HCT116 (cell line): Measurements from ENCODE around the gene FAM210B. TPM values are rescaled to one million over a fixed set of nuclear protein-coding genes. Genes with fewer than 3 reads are reported as not detected.

Experiments used
- ATAC-seq: fragments of 200-7000 bp; cut with Tn5 transposase; 2 replicates; pipeline ENCODE4 v1.9.1; 2020; ENCODE audit warnings: mild to moderate bottlenecking, moderate library complexity
- BruUV-seq: library from RNA; stranded (reverse); fragments of 400-500 nt; replicated peaks from 2 replicates; lab custom pipeline; 2021; lab: Mats Ljungman, UMichigan
- CTCF ChIA-PET: fragments of 300-600 bp; sonication (Branson Sonifier 250); formaldehyde crosslinking; loops from one replicate; lab custom pipeline; 2021; ENCODE audit warnings: antibody characterized with exemption; lab: Charles Lee
- POLR2A ChIA-PET: fragments of 300-600, 350-600 bp; sonication (Branson Sonifier 250); formaldehyde crosslinking; loops from one replicate; lab custom pipeline; 2021; ENCODE audit warnings: antibody characterized with exemption; lab: Charles Lee
- RAD21 ChIA-PET, 2 experiments: fragments of 300-600 bp; sonication (Branson Sonifier 250); formaldehyde crosslinking; loops; one replicate each; lab custom pipeline; 2023; ENCODE audit warnings: low total read pairs in 2 of 2; ENCODE audit not compliant: uncharacterized antibody in 2 of 2, unreplicated experiment in 2 of 2, low non-redundant PET in 1 of 2; lab: Charles Lee
- DNase-seq: peaks from one replicate; pipeline ENCODE4 v3.0.0-alpha.2; 2010; ENCODE audit warnings: low read depth, low spot score
- H2AFZ ChIP-seq: fragments of 200-600 bp; shearing (Covaris generic), sonication (generic); 2 replicates; pipeline ENCODE4 v1.6.1; 2017; ENCODE audit warnings: low read depth, mixed run types, mixed read lengths, antibody characterized with exemption, low read length; ENCODE audit not compliant: poor library complexity, severe bottlenecking
- H3K27ac ChIP-seq: 2 replicates; pipeline ENCODE4 v1.5.1; 2012; ENCODE audit warnings: low read depth, low read length
- H3K27me3 ChIP-seq: fragments of 200-600 bp; sonication (generic); 2 replicates; pipeline ENCODE4 v1.6.1; 2016; ENCODE audit warnings: mixed run types, low read length, mixed read lengths; ENCODE audit not compliant: insufficient read depth
- H3K36me3 ChIP-seq, 2 experiments: fragments of 200-500 bp in 1 of 2; fragments of 200-600 bp in 1 of 2; sonication (Bioruptor generic) in 1 of 2; sonication (generic) in 1 of 2; 2 replicates each; pipeline versions ENCODE4 v1.5.1 to v1.6.1; 2014 to 2016; ENCODE audit warnings: low read length in 2 of 2, inconsistent platforms in 1 of 2, mixed read lengths in 1 of 2, mixed run types in 1 of 2; ENCODE audit not compliant: insufficient read depth in 2 of 2, control insufficient read depth in 1 of 2
- H3K4me1 ChIP-seq, 2 experiments: fragments of 200-600 bp in 1 of 2; sonication (generic) in 1 of 2; 2 replicates each; pipeline versions ENCODE4 v1.5.1 to v1.6.1; 2012 to 2017; ENCODE audit warnings: low read length in 2 of 2, inconsistent platforms in 1 of 2, mild to moderate bottlenecking in 1 of 2, mixed read lengths in 1 of 2, mixed run types in 1 of 2, moderate library complexity in 1 of 2; ENCODE audit not compliant: insufficient read depth in 2 of 2, control insufficient read depth in 1 of 2
- H3K4me2 ChIP-seq: fragments of 200-600 bp; sonication (generic); 2 replicates; pipeline ENCODE4 v1.6.1; 2017; ENCODE audit warnings: mixed run types, low read length, mixed read lengths
- H3K4me3 ChIP-seq, 2 experiments: fragments of 200-600 bp in 1 of 2; sonication (generic) in 1 of 2; replicated peaks in 1 of 2; 2 replicates each; pipeline ENCODE4 v1.5.1; 2011 to 2016; ENCODE audit warnings: low read length in 2 of 2, control low read depth in 1 of 2, low read depth in 1 of 2, mild to moderate bottlenecking in 1 of 2, mixed read lengths in 1 of 2, mixed run types in 1 of 2
- H3K79me2 ChIP-seq: fragments of 200-600 bp; sonication (generic); 2 replicates; pipeline ENCODE4 v1.6.1; 2017; ENCODE audit warnings: mild to moderate bottlenecking, mixed run types, low read length, moderate library complexity, mixed read lengths; ENCODE audit not compliant: insufficient read depth
- H3K9ac ChIP-seq: fragments of 200-600 bp; sonication (generic); 2 replicates; pipeline ENCODE4 v1.6.1; 2016; ENCODE audit warnings: low read length, mixed read lengths
- H3K9me2 ChIP-seq: fragments of 200-600 bp; sonication (generic), shearing (Covaris generic); 2 replicates; pipeline ENCODE4 v1.6.1; 2017; ENCODE audit warnings: mixed run types, mild to moderate bottlenecking, moderate library complexity; ENCODE audit not compliant: insufficient read depth
- H3K9me3 ChIP-seq, 2 experiments: fragments of 200-500 bp in 1 of 2; fragments of 200-600 bp in 1 of 2; sonication (Bioruptor generic) in 1 of 2; sonication (generic) in 1 of 2; 2 replicates each; pipeline ENCODE4 v1.6.1; 2014 to 2017; ENCODE audit warnings: low read length in 2 of 2, mixed read lengths in 2 of 2, inconsistent platforms in 1 of 2, low read depth in 1 of 2, mild to moderate bottlenecking in 1 of 2, mixed run types in 1 of 2, moderate library complexity in 1 of 2; ENCODE audit not compliant: control insufficient read depth in 1 of 2, insufficient read depth in 1 of 2
- H4K20me1 ChIP-seq: fragments of 200-600 bp; sonication (generic), shearing (Covaris generic); 2 replicates; pipeline ENCODE4 v1.6.1; 2017; ENCODE audit warnings: mixed run types, mild to moderate bottlenecking, moderate library complexity; ENCODE audit not compliant: insufficient read depth
- EGR1 ChIP-seq: IDR thresholded peaks from 2 replicates; pipeline ENCODE4 v1.6.1; 2012; ENCODE audit warnings: low read depth
- EZH2 ChIP-seq: fragments of 200-600 bp; sonication (generic); IDR thresholded peaks from 2 replicates; pipeline ENCODE4 v1.6.1; 2017; ENCODE audit warnings: antibody characterized with exemption, mixed run types
- MAX ChIP-seq: IDR thresholded peaks from 2 replicates; pipeline ENCODE4 v1.6.1; 2012
- POLR2A ChIP-seq: IDR thresholded peaks from 2 replicates; pipeline ENCODE4 v1.7.0; 2011; ENCODE audit warnings: borderline replicate concordance; ENCODE audit not compliant: insufficient read depth, insufficient read length; ENCODE audit errors: extremely low read depth
- POLR2AphosphoS5 ChIP-seq: IDR thresholded peaks from 2 replicates; pipeline ENCODE4 v1.6.1; 2011; ENCODE audit warnings: mild to moderate bottlenecking, low read depth, low read length, moderate library complexity
- SP1 ChIP-seq: IDR thresholded peaks from 2 replicates; pipeline ENCODE4 v1.6.1; 2012; ENCODE audit warnings: low read depth
- SRF ChIP-seq: IDR thresholded peaks from 2 replicates; pipeline ENCODE4 v1.6.1; 2012; ENCODE audit warnings: low read depth
- TCF7L2 ChIP-seq: IDR thresholded peaks from 2 replicates; pipeline ENCODE4 v1.7.0; 2011; ENCODE audit warnings: borderline replicate concordance, inconsistent platforms; ENCODE audit not compliant: insufficient read depth, insufficient read length; ENCODE audit errors: extremely low read depth
- YY1 ChIP-seq: IDR thresholded peaks from 2 replicates; pipeline ENCODE4 v1.6.1; 2011; ENCODE audit warnings: low read length, low read depth, moderate library complexity, mild to moderate bottlenecking; ENCODE audit not compliant: insufficient replicate concordance; ENCODE audit errors: extremely low read depth
- ZFX ChIP-seq: fragments of 450-650 bp; IDR thresholded peaks from 2 replicates; pipeline ENCODE4 v1.6.1; 2017
- ZNF274 ChIP-seq: fragments of 200-500 bp; sonication (Bioruptor generic); IDR thresholded peaks from 2 replicates; pipeline ENCODE4 v1.6.1; 2014; ENCODE audit warnings: mild to moderate bottlenecking, low read depth, low read length, inconsistent platforms
- intact Hi-C: fragments of 100-400 bp; cut with micrococcal nuclease; formaldehyde crosslinking; loops from 2 replicates; pipeline ENCODE4 v1.10.0; 2022
- total RNA-seq: library from RNA; stranded (reverse); gene quantifications from one replicate; pipeline ENCODE4 v1.2.1, GENCODE V29; 2021; ENCODE audit not compliant: unreplicated experiment
- TF ChIP-seq, protein P1 (sequence below): IDR thresholded peaks from 2 replicates; pipeline ENCODE4 v1.6.1; 2011; ENCODE audit warnings: mild to moderate bottlenecking, low read length, moderate library complexity; ENCODE audit not compliant: insufficient replicate concordance; ENCODE audit errors: extremely low read depth
- TF ChIP-seq, protein P2 (sequence below): IDR thresholded peaks from 2 replicates; pipeline ENCODE4 v1.6.1; 2012

FAM210B gene
- total RNA-seq, 1 experiment from 2014 or later = 12.0 TPM

GRCh38 chr20:56348305-56348693 is 10.5 kb upstream of the FAM210B start:
- no TSS peak for BruUV-seq
- Histone ChIP-seq H3K27ac (no peak overlapping the region), H3K4me1 (no peaks in the 10 kb centered on the region), H4K20me1 (no peaks in the 10 kb centered on the region), H3K4me3 (no peak overlapping the region), H3K9me3 (no peaks in the 10 kb centered on the region), H3K4me2 (no peak overlapping the region), H3K9ac (no peak overlapping the region), H3K9me2 (no peaks in the 10 kb centered on the region), H3K79me2 (no peaks in the 10 kb centered on the region), H3K36me3 (no peaks in the 10 kb centered on the region), H2AFZ (no peak overlapping the region), H3K27me3 (peaks cover 3% of the 10 kb centered on the region; the same call in 1 of the 2 replicates)
- POLR2A ChIA-PET = no interaction called here
- intact Hi-C loops = no loop called here
- RAD21 ChIA-PET = no interaction called here
- no peak for DNase-seq
- CTCF ChIA-PET = no interaction called here
- TF ChIP-seq ZNF274 = no peak
- TF ChIP-seq, protein P1, sequence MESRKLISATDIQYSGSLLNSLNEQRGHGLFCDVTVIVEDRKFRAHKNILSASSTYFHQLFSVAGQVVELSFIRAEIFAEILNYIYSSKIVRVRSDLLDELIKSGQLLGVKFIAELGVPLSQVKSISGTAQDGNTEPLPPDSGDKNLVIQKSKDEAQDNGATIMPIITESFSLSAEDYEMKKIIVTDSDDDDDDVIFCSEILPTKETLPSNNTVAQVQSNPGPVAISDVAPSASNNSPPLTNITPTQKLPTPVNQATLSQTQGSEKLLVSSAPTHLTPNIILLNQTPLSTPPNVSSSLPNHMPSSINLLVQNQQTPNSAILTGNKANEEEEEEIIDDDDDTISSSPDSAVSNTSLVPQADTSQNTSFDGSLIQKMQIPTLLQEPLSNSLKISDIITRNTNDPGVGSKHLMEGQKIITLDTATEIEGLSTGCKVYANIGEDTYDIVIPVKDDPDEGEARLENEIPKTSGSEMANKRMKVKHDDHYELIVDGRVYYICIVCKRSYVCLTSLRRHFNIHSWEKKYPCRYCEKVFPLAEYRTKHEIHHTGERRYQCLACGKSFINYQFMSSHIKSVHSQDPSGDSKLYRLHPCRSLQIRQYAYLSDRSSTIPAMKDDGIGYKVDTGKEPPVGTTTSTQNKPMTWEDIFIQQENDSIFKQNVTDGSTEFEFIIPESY = no peak
- TF ChIP-seq SP1 = no peak
- TF ChIP-seq MAX = no peak
- no peak for TF ChIP-seq EGR1
- TF ChIP-seq YY1 = no peak
- TF ChIP-seq POLR2A = no peak
- TF ChIP-seq POLR2AphosphoS5 = no peak
- no peak for ATAC-seq

- Histone ChIP-seq H4K20me1 (no peaks in the 10 kb centered on the region), H3K27me3 (peaks cover 3% of the 10 kb centered on the region; the same call in 1 of the 2 replicates), H3K9ac (no peak overlapping the region), H2AFZ (no peak overlapping the region), H3K4me1 (no peaks in the 10 kb centered on the region), H3K4me2 (no peak overlapping the region), H3K4me3 (no peak overlapping the region), H3K36me3 (no peaks in the 10 kb centered on the region), H3K27ac (no peak overlapping the region), H3K79me2 (no peaks in the 10 kb centered on the region), H3K9me2 (no peaks in the 10 kb centered on the region), H3K9me3 (no peaks in the 10 kb centered on the region)
- ATAC-seq = no peak
- TF ChIP-seq SRF = no peak
- TF ChIP-seq ZFX = no peak
- no peak for TF ChIP-seq POLR2AphosphoS5
- TF ChIP-seq SP1 = no peak
- no peak for TF ChIP-seq TCF7L2
- TF ChIP-seq, protein P1 = no peak
- TF ChIP-seq, protein P2, sequence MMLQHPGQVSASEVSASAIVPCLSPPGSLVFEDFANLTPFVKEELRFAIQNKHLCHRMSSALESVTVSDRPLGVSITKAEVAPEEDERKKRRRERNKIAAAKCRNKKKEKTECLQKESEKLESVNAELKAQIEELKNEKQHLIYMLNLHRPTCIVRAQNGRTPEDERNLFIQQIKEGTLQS = no peak
- no peak for TF ChIP-seq EZH2
- BruUV-seq = no TSS peak
- DNase-seq = no peak
- ChIA-PET CTCF (no interaction called here), RAD21 (no interaction called here), POLR2A (no interaction called here)
- intact Hi-C loops = no loop called here
Measured at GRCh38 chr20:56348746-56349145, 10.0 kb upstream of the FAM210B start.
